PC-3 (cell line): ENCODE data around the gene HOXD10.

Experiments
- EZH2 ChIP-seq: fragments of 300-600 bp; sonication (generic); IDR thresholded peaks from one replicate; pipeline ENCODE4 v1.6.1; 2017; ENCODE audit warnings: antibody characterized with exemption, mild to moderate bottlenecking, low read length; ENCODE audit not compliant: unreplicated experiment
- EZH2phosphoT487 ChIP-seq: fragments of 300-600 bp; sonication (generic); IDR thresholded peaks from 2 replicates; pipeline ENCODE4 v1.6.1; 2018; ENCODE audit warnings: mild to moderate bottlenecking, antibody characterized with exemption, low read length, borderline replicate concordance
- TF ChIP-seq, protein P1 (sequence below): fragments of 300-600 bp; sonication (generic); conservative IDR thresholded peaks from 2 replicates; pipeline ENCODE4 v1.5.1; 2017; ENCODE audit warnings: antibody characterized with exemption, low read depth, mild to moderate bottlenecking, low read length

- TF ChIP-seq, protein P1, sequence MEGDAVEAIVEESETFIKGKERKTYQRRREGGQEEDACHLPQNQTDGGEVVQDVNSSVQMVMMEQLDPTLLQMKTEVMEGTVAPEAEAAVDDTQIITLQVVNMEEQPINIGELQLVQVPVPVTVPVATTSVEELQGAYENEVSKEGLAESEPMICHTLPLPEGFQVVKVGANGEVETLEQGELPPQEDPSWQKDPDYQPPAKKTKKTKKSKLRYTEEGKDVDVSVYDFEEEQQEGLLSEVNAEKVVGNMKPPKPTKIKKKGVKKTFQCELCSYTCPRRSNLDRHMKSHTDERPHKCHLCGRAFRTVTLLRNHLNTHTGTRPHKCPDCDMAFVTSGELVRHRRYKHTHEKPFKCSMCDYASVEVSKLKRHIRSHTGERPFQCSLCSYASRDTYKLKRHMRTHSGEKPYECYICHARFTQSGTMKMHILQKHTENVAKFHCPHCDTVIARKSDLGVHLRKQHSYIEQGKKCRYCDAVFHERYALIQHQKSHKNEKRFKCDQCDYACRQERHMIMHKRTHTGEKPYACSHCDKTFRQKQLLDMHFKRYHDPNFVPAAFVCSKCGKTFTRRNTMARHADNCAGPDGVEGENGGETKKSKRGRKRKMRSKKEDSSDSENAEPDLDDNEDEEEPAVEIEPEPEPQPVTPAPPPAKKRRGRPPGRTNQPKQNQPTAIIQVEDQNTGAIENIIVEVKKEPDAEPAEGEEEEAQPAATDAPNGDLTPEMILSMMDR: no peak
- TF ChIP-seq EZH2 (no peak), EZH2phosphoT487 (no peak)
Measured at GRCh38 chr2:176106581-176107539, 9.7 kb upstream of the HOXD10 start, which contains the start of gene HOXD11.
